ENCODE measurements around the gene GABBR2.

DNA sequence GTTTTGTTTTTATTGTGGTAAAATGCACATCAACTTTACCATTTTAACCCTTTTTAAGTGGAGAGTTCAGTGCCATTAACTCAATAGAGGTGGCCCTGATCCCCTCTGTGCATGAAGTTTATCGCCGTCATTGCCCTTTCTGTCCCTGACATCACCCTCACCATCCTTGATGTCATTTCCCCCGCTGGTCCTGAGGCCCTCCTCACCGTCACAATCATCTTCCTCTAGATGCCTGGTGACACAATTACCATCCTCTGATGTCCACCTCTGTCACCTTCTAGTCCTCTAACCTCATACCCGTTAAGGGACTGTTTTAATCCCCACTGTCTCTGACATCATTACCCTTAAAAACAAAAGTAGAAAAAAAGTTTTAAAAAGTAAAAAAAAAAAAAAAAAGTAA is 340.8 kb downstream of the GABBR2 start:
- TF ChIP-seq, protein P1, sequence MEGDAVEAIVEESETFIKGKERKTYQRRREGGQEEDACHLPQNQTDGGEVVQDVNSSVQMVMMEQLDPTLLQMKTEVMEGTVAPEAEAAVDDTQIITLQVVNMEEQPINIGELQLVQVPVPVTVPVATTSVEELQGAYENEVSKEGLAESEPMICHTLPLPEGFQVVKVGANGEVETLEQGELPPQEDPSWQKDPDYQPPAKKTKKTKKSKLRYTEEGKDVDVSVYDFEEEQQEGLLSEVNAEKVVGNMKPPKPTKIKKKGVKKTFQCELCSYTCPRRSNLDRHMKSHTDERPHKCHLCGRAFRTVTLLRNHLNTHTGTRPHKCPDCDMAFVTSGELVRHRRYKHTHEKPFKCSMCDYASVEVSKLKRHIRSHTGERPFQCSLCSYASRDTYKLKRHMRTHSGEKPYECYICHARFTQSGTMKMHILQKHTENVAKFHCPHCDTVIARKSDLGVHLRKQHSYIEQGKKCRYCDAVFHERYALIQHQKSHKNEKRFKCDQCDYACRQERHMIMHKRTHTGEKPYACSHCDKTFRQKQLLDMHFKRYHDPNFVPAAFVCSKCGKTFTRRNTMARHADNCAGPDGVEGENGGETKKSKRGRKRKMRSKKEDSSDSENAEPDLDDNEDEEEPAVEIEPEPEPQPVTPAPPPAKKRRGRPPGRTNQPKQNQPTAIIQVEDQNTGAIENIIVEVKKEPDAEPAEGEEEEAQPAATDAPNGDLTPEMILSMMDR (IDR thresholded peaks at IDR 0.05): no peak
- no peak for TF ChIP-seq POLR2A (IDR thresholded peaks at IDR 0.05)

All from adrenal gland (tissue), 5 donors.